Stimulated activated CD4-positive, alpha-beta T cell treated with anti-CD3 and anti-CD28 coated beads, Interleukin-1b, Interleukin-23, amount 100 ng/mL, for 48 hours (primary cell): Measurements from ENCODE around the gene GAS6.
"Not testable (repeated sequence)": the region's sequence is repeated elsewhere in the genome, so short reads cannot be mapped to it uniquely, and the experiment has no call there.

ENCODE experiments used
- DNase-seq: peaks from one replicate; pipeline ENCODE4 v3.0.0-alpha.2; 2020

Gene GAS6

DNA sequence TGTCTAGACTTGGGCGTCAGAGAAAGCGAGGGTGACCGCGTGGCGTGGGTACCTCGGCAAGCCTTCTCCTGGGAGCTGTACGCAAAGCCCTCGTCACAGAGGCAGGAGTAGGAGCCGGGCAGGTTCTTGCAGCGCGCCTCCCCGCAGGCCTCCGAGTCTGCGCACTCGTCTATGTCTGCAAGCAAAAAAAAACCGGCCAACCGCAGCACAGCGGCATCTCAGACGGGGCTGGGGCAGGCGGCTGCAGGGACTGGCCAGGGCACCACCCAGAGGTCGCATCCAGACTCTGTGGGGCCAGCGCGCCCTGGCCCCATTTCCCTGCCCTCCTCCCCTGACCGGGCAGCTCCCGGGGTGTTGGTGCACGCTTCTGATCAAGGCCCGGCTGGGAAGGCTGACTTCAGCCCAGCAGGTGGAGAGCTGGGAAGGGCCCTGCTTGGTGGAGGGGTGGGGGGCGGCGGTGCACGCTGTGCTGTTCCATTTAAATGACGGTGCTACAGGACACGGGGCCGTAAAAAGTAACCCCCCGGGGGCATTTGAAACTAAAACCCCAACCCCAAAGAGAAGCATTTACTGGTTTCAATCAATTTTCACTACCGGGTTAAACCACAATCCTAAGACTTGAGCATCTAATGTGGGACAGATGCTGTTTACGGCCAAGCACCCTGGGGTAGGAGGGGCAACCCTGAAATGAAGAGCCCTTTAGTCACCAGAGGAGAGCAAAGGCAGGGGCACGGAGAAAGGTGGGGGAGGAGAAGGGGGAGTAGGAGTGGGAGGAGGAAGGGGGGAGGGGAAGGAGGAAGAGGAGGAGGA, 28.2 kb downstream of the GAS6 start:
- no peak for DNase-seq

DNA sequence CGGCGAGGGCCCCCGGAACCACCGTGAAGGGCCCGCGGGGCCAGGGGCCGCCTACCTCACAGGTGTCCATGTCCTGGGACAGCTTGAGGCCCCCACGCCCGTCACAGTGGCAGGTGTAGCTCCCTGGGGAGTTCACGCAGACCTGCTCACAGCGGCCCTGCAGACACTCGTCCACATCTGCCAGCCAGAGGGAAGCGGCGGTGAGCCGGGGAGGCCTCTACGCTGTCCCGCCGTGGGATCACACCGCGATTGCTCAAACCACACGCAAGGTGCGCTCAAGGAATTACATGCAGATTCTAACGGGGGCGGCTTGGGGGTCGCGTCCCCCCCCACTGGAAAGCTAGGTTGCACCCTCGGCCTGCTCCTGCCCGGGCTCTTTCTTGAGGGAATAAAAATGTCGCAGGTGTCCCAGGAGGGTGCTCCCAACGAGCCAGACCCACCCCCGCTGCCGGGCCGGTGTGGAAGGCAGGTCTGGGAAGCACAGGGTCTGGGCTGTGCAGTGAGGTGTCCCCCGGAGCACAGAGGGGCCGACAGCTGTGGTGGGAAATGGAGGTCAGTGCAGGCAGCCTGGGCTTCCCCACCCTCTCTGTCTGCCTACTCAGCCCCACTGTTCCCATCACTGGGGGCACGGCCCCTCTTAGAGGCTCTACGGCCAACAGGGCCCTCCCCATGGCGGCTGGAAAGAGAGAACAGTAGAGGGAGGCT, 29.2 kb downstream of the GAS6 start:
- no peak for DNase-seq

DNA sequence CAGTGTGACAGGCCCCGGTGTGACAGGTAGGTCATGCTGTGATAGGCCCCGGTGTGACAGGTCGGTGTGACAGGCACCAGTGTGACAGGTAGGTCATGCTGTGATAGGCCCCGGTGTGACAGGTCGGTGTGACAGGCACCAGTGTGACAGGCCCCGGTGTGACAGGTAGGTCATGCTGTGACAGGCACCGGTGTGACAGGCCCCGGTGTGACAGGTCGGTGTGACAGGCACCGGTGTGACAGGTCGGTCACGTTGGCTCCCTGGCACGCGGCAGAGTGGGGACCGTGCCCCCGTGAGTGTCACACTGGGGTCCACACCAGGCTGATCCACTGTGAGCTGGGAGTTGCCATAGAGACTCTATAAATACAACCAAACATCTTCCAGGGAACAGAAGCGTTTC, 29.9 kb downstream of the GAS6 start:
- not testable (repeated sequence) for DNase-seq

DNA sequence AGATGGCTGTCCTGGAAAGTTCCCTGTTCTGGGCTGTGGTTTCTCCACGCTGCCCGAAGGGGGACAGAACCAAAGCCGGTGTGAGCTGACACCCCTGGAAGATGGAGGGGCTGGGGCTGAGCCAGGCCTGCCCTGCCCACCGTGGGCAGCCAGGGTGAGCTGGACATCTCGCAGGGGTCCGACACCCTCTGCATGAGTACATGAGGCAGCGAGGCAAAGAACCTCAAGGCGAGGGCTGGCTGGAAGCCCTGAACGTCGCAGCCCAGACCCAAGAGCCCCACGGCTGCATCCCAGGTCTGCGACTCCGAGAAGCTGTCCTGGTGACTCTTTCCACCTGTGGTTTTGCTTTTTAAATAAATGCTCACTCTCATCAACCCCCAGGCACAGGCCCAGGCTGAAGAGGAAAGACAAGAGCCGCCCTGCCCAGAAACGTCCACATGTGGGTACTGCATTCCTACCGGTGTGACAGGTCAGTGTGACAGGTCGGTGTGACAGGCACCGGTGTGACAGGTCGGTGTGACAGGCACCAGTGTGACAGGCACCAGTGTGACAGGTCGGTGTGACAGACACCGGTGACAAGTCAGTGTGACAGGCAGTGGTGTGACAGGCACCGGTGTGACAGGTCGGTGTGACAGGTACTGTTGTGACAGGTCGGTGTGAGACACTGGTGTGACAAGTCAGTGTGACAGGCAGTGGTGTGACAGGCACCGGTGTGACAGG, 30.6 kb downstream of the GAS6 start:
- DNase-seq: no peak

DNA sequence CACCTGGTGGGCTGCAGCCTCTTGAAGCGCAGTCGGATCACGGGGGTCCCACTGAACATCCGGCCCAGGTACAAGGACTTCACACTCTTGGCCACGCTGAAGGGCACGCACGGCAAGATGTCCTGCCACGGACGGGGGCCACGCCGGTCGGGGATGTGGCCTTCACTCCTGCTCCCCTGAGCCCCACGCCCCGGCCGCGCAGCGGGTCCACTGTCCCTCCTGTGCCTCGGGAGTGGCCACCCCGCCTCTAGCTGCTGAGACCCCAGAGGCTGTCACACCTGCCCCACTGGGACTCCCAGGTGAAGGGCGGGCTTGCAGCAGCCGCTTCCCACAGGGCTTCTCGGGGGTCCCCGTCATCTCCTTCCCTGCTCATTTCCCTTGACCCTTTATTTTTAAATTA, 31.2 kb downstream of the GAS6 start:
- no peak for DNase-seq

DNA sequence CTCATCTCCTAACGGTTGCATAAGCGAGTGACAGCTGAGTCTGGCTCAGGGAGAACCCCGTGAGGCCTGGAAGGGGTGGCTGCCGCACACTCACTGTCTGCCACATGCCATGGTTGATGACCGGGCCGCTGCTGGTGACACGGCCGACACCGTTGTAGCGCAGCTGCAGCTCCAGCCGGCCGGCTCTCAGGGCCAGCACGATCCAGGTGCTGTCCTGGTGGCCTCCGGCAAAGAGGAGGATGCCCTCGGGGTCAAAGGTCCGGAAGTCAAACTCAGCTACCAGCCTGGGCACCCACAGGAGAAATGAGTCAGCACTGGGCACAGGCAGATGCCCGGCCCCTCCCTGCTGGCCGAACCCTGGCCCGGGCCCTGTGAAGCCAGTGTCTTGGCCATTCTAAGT, 31.7 kb downstream of the GAS6 start:
- no peak for DNase-seq

DNA sequence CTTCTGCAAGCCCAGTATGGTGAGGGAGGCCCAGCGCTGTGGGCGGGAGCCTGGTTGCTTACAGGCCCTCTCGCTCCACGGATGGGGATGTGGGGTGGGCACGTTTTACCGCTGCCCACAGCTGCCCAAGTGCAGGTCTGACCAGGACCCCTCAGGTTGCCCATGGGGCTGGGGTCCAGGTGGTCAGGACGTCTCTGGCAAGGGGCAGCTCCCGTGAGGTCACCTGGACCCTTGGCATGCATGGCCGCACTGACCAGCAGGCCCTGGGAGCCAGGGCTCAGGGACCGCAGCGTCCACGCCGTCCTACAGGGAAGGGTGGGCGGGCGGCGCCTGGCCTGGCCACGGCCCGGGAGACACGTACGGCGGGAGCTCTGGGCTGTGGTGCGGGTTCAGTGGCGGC, 32.8 kb downstream of the GAS6 start:
- DNase-seq: no peak

DNA sequence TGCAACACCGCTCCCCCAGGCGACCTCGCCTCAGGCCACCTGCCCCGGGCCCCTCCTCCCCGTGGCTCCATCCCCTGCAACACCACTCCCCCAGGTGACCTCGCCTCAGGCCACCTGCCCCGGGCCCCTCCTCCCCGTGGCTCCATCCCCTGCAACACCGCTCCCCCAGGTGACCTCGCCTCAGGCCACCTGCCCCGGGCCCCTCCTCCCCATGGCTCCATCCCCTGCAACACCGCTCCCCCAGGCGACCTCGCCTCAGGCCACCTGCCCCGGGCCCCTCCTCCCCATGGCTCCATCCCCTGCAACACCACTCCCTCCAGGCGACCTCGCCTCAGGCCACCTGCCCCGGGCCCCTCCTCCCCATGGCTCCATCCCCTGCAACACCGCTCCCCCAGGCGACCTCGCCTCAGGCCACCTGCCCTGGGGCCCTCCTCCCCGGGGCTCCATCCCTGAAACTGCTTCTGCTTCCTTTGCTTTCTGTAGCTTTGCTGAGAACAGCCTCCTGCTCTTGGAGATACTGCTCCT, 33.4 kb downstream of the GAS6 start:
- DNase-seq: not testable (repeated sequence)

DNA sequence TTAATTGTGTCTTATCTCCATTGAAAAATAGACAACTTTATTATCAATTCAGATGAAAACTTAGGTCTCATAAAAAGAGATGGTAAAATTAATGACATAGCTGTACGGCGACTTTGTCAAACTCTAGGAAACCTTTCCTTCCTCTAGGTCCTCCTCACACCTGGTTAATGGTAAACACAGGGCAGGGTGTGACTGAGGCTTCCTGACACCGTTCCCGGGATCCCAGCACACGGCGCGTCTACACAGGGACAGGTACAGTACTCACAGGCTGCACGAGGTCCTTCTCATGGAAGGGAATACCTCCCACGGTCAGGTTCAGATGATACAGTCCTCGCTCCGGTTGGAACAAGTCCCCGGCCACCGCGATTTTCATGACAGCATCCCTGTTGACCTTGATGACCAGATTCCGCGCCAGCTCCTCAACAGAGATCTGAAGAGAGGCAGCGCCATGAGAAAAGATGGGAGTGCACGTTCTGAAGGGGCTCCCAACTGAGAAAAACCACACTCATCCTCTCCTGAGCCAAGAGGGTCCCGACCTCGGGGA, 35.5 kb downstream of the GAS6 start:
- no peak for DNase-seq

DNA sequence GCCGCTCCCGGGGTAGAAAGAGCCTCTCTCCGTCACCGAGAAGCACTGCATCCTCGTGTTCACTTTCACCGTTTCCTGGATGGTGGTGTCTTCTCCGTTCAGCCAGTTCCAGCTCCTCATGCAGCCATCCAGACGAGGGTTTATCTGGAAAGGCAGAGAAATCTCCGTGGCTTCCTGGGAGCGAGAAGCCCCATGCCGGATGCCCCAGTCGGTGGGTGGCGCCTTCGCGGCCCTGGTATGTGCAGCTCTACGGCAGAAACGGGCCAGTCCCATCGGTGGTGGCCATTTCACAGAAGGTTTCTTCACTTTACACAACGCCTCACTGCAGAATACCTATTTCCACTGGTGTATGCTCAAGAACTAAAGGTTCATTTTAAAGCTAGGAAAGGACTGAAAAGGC, 36.9 kb downstream of the GAS6 start:
- no peak for DNase-seq

DNA sequence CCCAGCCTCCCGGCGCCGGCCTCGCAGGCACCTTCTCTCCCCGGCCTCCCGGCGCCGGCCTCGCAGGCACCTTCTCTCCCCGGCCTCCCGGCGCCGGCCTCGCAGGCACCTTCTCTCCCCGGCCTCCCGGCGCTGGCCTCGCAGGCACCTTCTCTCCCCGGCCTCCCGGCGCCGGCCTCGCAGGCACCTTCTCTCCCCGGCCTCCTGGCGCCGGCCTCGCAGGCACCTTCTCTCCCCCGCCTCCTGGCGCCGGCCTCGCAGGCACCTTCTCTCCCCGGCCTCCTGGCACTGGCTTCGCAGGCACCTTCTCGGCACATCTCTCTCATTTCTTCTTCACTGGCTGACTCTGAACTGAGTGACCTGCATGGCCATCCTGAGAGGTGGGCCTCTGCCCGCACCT, 37.4 kb downstream of the GAS6 start:
- DNase-seq: not testable (repeated sequence)

DNA sequence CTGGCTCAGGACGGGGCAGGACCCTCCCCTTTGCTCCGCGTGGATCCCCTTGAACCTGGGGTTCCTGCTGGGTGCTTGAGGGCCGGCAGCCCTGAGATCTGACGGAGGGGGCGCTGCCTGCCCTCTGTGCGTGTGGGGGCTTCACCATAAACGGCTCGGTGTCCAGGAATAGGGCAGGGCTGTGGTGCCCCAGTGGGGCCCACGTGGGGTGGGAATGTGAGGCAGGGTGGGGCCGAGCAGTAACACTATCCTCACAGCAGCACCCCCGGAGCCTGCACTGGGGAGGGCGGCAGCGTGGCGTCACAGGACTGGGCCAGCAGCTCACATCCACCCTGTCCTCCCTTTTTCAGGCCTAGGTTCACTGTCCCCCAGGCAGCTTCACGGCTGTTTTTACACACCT, 38.0 kb downstream of the GAS6 start:
- no peak for DNase-seq

DNA sequence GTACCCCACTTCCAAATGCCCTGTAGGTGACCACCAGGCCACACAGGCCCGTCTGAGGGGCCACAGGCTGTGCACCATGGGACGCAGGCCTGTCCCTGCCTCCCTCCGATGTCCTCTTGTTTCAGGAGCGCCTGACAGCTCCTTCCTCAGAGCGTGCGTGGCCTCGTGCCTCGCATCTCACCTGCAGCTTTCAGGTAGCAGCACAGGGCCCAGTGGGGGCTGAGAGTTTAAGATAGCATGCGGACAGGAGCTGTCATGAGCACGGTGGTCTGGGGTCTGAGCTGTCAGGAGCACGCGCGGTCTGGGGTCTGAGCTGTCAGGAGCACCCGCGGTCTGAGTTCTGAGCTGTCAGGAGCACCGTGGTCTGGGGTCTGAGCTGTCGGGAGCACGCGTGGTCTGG, 40.1 kb downstream of the GAS6 start:
- DNase-seq: no peak

DNA sequence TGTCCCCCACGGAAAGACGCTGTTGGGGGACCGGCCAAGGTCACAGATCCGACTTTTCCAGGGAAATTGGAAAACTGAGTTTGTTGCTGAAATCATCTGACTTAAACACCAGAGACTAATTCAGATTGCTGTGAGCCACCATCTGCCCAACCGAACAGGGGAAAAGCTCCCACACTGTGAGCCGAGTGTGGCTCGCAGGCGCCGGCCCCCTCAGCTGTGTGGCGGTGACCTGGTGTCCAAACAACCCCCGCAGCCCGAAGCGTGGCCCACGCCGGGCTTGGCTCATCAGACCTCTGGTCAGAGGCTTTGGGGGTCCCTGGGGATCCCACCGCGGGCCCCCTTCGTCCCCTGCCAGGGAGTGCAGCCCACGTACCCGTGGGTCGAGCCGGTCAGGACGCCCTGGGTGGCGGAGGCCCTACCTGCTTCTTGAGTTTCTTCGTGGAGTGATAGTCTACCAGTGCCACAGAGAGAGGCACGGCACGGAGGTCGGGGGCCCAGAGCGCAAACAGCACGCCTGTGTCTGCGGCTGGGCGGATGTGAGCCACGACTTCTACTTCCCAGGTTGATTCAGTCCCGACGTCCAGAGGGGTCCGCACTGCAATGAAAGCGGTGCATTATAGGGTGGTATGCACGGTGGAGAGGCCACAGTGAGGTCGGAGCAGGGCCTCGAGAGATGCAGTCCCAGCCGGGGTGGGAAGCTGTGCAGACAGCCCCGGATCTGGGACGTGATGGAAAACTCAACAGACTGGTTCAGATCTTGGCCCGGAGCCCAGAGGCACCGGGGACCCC, 40.7 kb downstream of the GAS6 start:
- DNase-seq: no peak

DNA sequence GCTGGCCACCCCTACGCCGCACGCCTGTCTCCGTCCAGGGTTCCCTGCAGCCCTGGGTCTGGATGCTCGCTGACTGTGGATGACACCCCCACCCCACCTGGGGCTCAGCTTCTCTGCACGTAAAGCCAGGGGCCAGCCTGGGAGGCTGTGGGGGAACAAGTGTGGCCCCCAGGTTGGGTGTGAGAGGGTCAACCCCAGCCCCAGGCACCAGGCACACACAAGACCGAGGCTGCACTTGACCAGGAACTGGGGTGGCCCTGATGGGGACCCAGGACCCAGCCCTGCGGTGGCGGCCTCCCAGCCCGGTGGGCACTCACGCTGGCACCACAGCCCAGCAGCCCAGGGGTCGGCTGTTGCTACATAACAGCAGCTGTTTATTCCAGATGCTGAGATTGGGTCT, 41.6 kb downstream of the GAS6 start:
- DNase-seq: no peak

DNA sequence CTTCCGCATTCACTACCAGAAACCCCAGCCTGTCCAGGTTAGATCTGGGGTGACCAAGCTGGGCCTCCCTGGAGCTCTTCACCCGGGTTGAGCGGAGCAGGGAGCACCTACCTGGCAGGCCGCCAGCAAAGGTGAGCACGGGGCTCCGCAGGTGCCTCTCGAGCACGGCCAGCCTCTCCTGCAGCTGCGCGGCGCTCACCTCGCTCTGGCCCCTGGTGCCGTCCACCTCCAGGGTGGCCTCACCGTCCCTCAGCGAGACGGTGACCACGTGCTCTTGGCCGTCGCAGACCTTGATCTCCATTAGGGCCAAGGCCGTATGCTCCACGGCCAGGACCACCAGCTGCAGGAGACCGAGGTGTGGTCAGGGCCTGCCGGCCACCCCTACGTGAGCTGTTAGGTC, 42.0 kb downstream of the GAS6 start:
- no peak for DNase-seq

DNA sequence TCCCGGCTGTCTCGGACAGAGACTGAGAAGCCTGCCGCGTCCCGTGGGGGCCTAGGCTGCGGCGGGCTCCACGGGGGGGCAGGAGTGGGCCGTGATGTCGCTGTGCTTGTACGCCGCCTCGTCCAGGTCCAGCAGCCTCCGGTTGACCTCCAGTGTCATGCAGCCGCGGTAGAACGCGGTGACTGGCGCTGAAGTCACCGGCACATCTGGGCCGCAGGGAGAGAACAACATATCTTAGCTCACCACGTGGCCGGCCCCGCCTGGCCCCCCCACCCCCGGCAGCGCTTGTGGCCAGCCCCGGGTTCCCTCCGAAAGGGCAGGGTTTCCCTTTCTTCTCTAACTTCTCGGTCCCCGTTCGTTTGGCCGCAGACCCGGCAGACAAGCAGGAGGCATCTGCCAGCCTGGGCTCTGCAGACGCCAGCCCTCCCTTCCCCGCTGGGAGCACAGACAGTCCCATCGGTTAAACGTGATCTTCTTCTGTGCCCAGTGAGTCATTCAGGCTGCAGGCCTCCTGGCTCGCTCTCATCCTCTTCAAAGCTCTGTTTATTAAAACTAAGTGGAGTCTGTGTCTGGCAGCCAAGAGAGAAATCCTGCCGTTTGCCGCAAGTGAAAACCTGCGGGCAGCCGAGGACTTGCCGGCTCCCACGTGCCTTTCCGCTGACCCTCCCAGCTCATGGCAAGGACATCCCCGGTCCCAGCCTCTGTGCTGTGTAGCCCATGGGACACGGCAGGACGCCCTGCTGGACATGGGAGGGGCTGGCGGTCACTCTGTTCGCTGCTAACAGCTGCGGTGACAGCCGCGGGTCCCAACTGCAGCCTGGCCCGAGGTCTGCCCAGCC, 42.8 kb downstream of the GAS6 start:
- DNase-seq: no peak

DNA sequence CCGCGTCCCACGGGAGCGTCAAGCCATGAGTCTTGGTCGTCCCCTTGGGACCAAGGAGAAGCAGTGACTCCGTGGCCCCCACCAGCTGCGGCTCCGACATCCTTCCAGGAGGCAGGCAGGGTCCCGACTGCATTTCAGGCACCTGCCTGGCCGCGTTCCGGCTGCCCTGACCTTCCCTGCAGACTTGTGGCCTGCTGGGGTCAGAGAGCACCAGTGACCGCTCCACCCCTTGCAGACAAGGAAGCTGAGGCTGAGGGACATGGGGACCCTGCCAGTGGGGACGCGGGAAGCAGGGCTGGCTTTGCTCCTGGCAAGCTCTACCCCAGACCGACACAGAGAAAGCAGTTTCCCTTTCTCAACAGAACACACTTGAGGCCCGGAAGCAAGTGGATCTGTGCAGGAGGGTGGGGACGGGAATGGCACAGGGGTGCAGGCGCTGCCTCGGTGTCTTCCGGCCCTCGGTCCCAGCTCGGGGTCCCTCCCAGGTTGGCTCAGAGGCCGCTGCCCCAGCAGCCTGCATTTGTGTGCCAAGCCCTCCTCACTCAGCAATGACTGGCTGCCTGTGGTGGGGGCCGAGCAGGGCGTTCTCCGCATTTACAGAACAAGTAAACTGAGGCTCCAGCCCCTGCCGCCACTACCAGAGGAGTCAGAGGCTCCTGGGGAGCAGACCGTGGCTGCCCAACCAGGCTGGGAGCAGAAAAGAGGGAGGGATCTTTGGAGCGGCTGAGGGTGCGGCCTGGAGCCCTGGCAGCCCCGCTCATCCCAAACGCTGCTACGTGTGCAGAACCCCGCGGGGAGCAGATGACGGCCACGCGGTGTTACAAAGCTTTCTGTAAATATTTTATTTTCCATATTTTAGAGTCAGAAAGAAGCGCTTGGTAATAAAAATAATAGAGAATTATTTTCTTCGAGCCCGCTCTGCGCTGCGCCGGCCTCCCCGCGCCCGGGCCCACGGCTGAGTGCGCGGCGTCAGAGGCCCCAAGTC, 43.9 kb downstream of the GAS6 start:
- DNase-seq: no peak

DNA sequence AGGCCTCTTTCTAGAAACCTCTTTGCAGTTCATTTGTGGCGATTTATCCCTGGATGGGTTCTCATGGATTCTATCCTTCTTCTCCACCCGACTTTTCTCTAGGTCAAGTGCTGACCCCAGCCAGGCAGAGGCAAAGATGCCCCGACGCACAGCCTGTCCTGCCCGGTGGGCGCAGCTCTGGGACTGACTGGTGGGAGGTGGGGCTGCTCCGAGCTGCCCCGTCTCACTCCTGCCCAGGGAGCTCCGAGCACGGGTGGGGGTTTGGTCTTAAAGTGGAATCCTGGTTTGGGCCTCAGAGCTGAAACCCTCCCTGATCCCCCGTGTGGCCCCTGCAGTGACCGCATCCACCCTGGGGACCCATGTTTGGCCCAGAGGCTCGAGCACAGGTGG, 44.5 kb downstream of the GAS6 start:
- DNase-seq: no peak

DNA sequence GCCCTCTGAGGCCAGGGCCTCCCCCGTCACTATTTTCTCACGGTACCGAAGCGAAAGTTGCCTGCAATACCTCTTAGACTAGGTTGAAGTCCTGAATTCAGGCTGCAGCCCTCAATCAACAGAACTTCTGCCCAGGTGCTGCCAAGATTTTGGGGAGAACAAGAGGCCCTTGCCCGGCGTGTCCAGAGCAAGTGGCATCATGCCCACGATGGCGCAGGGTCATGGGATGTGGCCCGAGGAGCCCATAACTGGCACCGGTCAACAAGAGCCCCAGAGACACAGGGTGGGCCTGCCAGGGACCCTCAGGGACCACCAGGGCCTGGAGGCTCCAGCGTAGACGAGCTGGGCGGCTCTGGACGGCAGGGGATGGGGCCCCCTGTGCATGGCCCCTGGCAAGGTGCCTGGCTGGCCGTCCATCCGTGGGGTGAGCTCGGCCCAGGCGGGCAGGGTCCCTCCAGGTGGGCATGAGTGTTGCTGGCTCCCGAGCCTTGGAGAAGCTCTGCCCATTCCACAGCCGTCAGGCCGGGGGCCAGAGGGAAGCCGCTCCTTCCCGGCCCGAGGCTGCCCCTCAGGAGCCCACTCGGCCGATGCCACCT, 45.1 kb downstream of the GAS6 start:
- no peak for DNase-seq
